Left ventricle myocardium superior (tissue), 1 donor: ENCODE measurements around the gene GLB1L. TPM values are rescaled to one million over a fixed set of nuclear protein-coding genes. Genes with fewer than 3 reads are reported as not detected.

Experiments used
- ATAC-seq: fragments of 200-7000 bp; cut with Tn5 transposase; one replicate; pipeline ENCODE4 v1.9.1; 2020; ENCODE audit warnings: mild to moderate bottlenecking, moderate library complexity
- DNase-seq: peaks from one replicate; pipeline ENCODE4 v3.0.0-alpha.2; 2020
- intact Hi-C: fragments of 100-400 bp; cut with micrococcal nuclease; formaldehyde crosslinking; loops from one replicate; pipeline ENCODE4 v1.11.0; 2022
- microRNA-seq: library from miRNA; unstranded; fragments of <30 nt; microRNA quantifications from one replicate; pipeline ENCODE4 v1.2.0, GENCODE V29; 2020; ENCODE audit warnings: borderline number of aligned reads
- total RNA-seq: library from RNA; stranded (reverse); fragmentation: NEBNext Ultra II Directional; extraction: Animal tissue kit (Norgen Biotek cat#: 25700); gene quantifications from one replicate; pipeline ENCODE4 v1.2.1, GENCODE V29; 2021
- donor health status: DM: no; HTN: yes; CAD: no; lungs with severe emphysema.

Gene GLB1L
- total RNA-seq, 1 donor from 2014 or later = 2.5 TPM

DNA sequence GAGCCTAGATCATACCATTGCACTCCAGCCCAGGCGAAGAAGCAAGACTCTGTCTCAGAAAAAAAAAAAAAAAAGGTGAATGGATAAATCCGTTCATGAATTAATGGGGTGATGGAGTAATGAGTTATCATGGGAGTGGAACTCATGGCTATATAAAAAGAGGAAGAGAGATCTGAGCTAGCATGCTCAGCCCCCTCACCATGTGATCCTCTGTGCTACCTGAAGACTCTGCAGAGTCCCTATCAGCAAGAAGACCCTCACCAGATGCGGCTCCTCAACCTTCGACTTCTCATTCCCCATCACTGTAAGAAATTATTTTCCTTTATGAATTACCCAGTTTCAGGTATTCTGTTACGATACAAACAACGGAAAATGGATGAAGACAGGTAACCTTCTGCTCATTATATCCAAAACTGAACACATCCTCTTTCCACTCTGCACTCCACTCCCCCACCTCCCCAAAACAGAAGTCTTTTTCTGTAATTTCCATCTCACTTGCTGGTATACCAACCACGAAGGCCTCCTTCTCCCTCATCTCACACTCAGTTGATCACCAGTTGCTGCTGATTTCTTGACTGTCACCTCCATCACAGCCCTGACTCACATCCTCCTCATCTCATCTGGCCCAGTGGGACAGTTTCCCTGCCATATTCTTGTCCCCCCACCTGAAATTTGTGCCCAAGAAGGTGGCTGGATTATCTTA, 58.3 kb downstream of the GLB1L start:
- intact Hi-C loops = no loop called here
- ATAC-seq (no peak), DNase-seq (no peak)

Small RNA genes within 50 kb of the gene (microRNA-seq; reads per million reads assigned to microRNA genes)
- not detected for gene MIR153-1

Other genes starting within 250 kb of the GLB1L start
- not detected for gene CFAP65, start 203.9 kb downstream of the GLB1L start, total RNA-seq
- not detected for gene IHH, start 184.5 kb downstream of the GLB1L start, total RNA-seq
- gene NHEJ1, start 84.6 kb downstream of the GLB1L start, total RNA-seq = 7.0 TPM
- gene SLC23A3, start 75.4 kb downstream of the GLB1L start, total RNA-seq = 0.37 TPM
- gene CNPPD1, start 68.5 kb downstream of the GLB1L start, total RNA-seq = 65.0 TPM
- 41.1 TPM for gene RETREG2, start 67.2 kb downstream of the GLB1L start, total RNA-seq
- 20.3 TPM for gene ZFAND2B, start 38.7 kb downstream of the GLB1L start, total RNA-seq
- gene ABCB6, start 26.5 kb downstream of the GLB1L start, total RNA-seq = 28.2 TPM
- gene ATG9A, start 15.8 kb downstream of the GLB1L start, total RNA-seq = 81.8 TPM
- 30.4 TPM for gene ANKZF1, start 15.6 kb downstream of the GLB1L start, total RNA-seq
- 16.4 TPM for gene STK16, start within 50 bp of the GLB1L start, total RNA-seq
- gene TUBA4B, start 7.8 kb upstream of the GLB1L start, total RNA-seq = not detected
- gene TUBA4A, start 8.5 kb upstream of the GLB1L start, total RNA-seq = 116 TPM
- gene DNAJB2, start 33.9 kb upstream of the GLB1L start, total RNA-seq = 74.9 TPM
- gene PTPRN, start 64.0 kb upstream of the GLB1L start, total RNA-seq = not detected
- gene RESP18, start 87.3 kb upstream of the GLB1L start, total RNA-seq = not detected
- gene DNPEP, start 142.5 kb upstream of the GLB1L start, total RNA-seq = 74.8 TPM
- gene DES, start 172.9 kb upstream of the GLB1L start, total RNA-seq = 14,457 TPM
- 111 TPM for gene SPEG, start 189.4 kb upstream of the GLB1L start, total RNA-seq